Posterior cingulate gyrus (tissue), 11 donors: Measurements from ENCODE around the gene ADPRH.

Experiments used
- DNase-seq, 10 donors: peaks; one replicate each; pipeline versions ENCODE4 v3.0.0 to v3.0.0-alpha.2; 2020 to 2021; ENCODE audit warnings: mixed read lengths in 3 of 10
- intact Hi-C: fragments of 100-400 bp; cut with DNase I; formaldehyde crosslinking; loops from one replicate; pipeline ENCODE4 v1.15.1; 2023

Gene ADPRH

DNA sequence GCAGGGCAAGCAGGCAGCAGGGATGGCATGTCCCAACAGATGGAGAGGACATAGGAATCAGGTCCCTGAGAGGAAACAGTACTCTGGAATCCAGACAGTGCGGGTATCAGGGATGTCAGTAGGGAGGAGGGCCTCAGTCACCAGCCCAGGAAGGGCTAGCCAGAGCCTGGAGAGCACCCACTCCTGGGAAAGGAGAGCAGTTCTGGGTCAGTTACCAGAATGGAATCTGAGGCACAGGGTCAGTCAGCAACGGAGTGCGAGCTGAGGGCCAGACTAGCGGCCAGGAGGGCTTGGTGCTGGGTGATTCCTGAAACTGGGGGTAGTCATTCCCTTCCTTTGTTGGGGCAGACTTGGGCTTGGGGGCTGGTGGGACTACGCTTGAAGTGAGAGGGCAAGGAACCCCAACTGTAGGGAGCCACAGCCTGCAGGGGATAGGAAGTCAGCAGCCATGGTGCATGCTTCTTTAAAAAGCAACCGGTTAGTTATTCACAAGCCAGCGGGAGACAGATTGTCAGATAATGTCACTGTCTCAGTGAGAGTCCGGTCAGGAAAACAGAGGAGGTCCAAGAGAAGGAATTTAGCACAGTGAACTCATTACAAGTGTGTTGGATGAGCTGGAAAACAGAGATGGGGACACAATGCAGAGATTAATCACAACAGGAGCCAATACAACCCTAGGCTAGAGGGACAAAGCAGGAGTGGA lies 46.3 kb downstream of the ADPRH start:
- no peak for DNase-seq
- intact Hi-C loops = loop anchor here (5.0 kb wide), 1 partner anchor 73 kb away; no protein-coding TSS in a partner anchor

GRCh38 chr3:119626196-119626595 lies 46.9 kb downstream of the ADPRH start:
- DNase-seq = no peak
- intact Hi-C loops = loop anchor here (5.0 kb wide), 1 partner anchor 74 kb away; no protein-coding TSS in a partner anchor

DNA sequence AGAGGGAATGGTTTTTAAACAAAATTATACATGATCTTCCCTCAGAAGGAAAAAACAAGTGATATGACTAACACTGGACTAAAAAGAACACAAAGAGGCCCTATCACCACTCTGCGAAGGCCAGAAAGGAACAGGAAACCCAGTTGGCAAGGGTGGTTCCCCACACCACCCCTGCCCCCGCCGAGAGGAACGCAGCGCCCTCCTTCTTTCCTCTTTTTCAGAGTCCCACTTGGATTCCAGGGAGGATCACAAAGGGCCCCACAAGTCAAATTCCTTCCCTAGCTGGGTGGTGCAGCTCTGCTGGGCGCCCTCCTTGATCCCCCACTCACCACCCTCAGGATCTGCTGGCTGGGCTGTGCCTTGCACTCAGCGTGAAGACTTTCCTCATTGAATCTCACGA lies 48.2 kb downstream of the ADPRH start:
- DNase-seq = no peak
- intact Hi-C loops = loop anchor here (5.0 kb wide), 1 partner anchor 75 kb away; no protein-coding TSS in a partner anchor

DNA sequence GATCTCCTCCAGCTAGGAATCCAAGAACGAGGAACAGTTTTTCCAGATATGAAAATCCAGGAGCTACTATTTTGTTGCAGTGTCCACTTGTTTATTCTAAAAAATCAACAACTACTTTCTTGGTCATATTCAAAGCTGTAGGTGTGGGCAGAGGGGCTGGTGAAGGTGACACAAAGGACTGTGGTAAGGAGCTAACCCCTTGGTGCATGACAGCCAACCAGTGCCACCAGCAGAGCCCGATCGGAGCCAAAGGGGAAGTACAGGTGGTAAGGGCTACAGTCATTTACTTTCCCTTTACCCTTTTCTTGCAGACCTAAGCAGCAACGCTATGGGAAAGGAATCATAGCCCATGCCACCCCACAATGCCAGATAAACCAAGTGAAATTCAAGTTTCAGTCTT lies 49.1 kb downstream of the ADPRH start:
- DNase-seq = no peak
- intact Hi-C loops = loop anchor here (5.0 kb wide), 1 partner anchor 76 kb away; no protein-coding TSS in a partner anchor

DNA sequence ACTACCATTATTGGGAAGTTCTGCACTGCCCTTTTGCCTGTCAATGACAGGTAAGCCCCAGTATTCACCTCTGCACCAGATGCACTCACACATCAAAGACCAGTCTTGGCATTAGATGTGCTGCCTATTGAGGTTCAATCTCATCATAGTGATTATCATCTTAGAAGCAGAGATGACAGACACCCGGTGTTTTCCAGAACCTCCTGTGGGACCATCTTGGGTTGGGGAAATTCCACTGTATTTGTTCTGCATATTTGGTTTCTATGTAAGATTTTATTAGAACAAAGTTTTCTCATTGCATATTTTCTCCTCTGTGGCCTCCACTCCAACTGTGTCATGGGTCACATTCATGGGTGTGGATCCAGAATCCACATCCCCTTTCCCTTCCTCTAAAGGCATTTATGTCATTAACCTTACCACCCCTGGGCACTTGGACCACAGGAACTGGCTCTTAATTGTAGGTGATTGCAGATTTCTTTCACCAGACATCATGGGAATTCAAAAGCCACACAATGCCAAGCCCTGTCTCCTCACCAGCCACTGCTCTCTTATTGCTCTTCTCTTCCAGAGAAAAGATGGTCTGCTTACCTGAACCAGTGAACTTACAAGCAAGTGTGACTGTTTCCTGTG lies 49.6 kb downstream of the ADPRH start:
- no peak for DNase-seq
- intact Hi-C loops = loop anchor here (5.0 kb wide), 1 partner anchor 77 kb away; no protein-coding TSS in a partner anchor

DNA sequence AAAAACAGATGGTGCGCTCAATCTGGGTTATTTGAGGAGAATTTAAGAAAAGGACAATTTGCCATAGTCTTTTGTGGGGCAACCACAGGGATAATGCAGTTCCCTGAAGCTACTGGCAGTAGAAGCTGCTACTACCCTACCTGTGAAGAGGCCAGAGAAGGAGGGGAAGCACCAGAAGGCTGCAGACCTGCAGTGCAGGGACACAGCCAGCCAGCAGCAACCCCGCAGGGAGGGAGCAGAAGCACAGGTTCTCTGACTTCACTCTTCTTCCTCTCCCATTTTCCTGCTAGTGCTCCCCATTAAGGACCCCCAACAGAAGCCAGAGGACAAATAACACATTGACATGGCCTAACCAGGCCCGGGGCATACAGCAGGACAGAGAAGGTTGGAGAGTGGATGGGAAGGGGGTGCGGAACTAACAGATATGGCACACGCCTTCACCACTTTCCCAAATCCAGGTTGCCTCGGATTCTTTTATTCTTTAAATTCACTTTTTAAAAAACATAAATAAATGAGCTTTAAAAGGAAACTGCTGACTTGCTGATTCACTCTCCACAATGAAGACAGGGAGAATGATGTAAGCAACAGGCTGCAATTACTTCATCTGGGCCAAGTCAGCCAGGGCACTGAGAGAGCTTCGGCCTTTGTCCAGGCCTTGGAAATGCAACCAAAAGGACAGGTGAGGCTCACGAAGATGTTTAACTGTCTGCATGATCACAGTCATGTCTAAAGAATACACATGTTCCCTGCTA lies 51.0 kb downstream of the ADPRH start:
- intact Hi-C loops = no loop called here
- DNase-seq = no peak

GRCh38 chr3:119630880-119631329 lies 51.6 kb downstream of the ADPRH start:
- DNase-seq = no peak
- intact Hi-C loops = no loop called here

DNA sequence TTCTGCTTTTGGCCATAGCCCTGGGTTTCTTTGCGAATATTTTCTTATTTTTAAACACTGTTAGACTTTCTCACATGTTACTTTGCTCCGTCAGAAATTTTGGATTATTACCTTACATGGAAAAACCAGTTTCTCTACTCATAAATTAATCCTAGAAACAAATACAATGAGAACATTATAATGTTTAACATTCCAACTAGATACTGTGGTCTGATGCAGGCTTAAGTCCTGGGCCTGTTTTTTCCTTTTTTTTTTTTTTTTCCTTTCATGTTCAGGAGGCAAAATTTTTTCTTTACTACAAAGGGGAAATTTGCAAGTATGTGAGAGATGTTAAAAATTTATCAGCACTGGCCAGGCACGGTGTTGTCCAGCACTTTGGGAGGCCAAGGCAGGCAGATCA lies 52.2 kb downstream of the ADPRH start:
- no peak for DNase-seq
- intact Hi-C loops = no loop called here

- no peak for DNase-seq
- intact Hi-C loops = no loop called here
These were observed 52.9 kb downstream of the ADPRH start for GRCh38 chr3:119632216-119632615.

GRCh38 chr3:119632829-119633228 lies 53.5 kb downstream of the ADPRH start:
- DNase-seq = no peak
- intact Hi-C loops = no loop called here

DNA sequence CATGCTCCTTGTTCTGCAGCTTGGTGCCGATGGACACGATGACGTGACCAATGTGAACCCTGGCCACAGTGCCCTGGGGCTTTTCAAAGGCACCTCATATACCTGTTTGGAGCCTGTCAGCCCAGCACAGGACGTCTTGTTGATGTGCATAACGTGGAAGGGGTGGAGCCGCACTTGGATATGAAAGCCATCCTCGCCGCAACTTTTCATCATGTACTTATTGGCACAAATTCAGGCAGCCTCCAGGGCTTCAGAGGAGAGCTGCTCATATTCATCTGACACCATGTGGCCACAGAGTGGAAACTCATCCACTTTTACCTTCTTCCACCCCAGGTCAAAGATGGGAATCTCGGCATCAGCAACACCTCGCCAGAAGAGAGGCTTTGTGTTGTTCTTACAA lies 56.4 kb downstream of the ADPRH start:
- intact Hi-C loops = no loop called here
- no peak for DNase-seq

- no peak for DNase-seq
- intact Hi-C loops = no loop called here
These were observed 57.0 kb downstream of the ADPRH start for GRCh38 chr3:119636249-119636648.

GRCh38 chr3:119636891-119637611 lies 57.8 kb downstream of the ADPRH start:
- DNase-seq = no peak
- intact Hi-C loops = no loop called here

DNA sequence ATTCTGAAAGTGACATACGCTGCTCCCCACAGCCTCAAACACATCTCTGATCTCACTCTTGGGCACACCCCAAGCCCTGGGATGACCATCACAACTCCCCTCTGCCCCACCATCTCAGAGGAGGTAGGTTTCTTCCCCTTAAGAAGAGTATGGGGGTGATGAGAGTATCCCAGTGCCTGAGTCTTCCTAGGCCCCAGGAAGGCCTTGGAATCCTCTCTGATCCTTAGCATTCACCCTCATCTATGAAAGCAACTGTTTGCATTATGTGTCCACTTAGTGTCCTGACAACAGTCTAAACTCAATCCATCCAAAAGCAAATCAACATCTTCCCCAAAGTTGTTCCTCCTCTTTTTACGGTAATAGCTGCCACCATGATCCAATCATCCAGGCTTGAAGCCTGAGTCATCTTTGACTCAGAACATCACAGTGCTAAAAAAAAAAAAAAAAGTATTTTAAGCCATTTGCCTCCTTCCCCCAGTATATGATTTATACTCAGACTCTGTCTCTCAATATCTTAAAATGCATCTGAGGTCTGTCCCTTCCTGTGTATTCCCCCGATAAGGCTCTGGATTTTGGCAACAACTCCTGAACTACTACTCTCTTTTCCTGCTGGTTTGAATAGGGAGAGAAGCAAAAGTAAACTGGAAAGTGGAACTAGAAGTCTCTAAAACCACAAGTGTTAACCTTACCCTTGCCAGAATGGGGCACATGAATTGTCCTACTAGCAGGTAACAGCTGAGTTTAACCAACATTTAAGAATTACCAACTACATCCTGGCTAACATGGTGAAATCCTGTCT lies 58.6 kb downstream of the ADPRH start:
- DNase-seq = no peak
- intact Hi-C loops = no loop called here
